Tibial artery (tissue), 4 donors: Measurements from ENCODE around the gene SMIM20.

Experiments used
- DNase-seq, 2 donors: peaks; one replicate each; pipeline ENCODE4 v3.0.0-alpha.2; 2019
- H3K27ac ChIP-seq, 2 donors: fragments of 200-600 bp; sonication (generic) in 1 of 2; 1 replicate in 1 of 2; 2 replicates in 1 of 2; pipeline ENCODE4 v1.5.1; 2018 to 2019; ENCODE audit warnings: mild to moderate bottlenecking in 1 of 2
- H3K27me3 ChIP-seq, 2 donors: fragments of 200-600 bp; sonication (generic) in 1 of 2; one replicate each; pipeline versions ENCODE4 v1.5.1 to v1.6.0; 2016 to 2019
- H3K36me3 ChIP-seq, 3 donors: fragments of 200-600 bp; sonication (generic) in 2 of 3; one replicate each; pipeline ENCODE4 v1.5.1; 2016 to 2019; ENCODE audit warnings: mild to moderate bottlenecking in 2 of 3
- H3K4me1 ChIP-seq, 4 donors: fragments of 200-600 bp; sonication (generic) in 2 of 4; 1 replicate in 3 of 4; 2 replicates in 1 of 4; pipeline ENCODE4 v1.5.1; 2016 to 2019
- H3K4me3 ChIP-seq, 2 donors: fragments of 200-600 bp; sonication (generic) in 1 of 2; 1 replicate in 1 of 2; 2 replicates in 1 of 2; pipeline ENCODE4 v1.5.1; 2018 to 2019; ENCODE audit warnings: mild to moderate bottlenecking in 2 of 2
- H3K9me3 ChIP-seq, 3 donors: fragments of 200-600 bp; sonication (generic) in 1 of 3; one replicate each; pipeline ENCODE4 v1.5.1; 2016 to 2019
- intact Hi-C: fragments of 100-400 bp; cut with DNase I; formaldehyde crosslinking; loops from one replicate; pipeline ENCODE4 v1.15.0; 2023; ENCODE audit warnings: low total_unique reads
- TF ChIP-seq, protein P1 (sequence below), 2 experiments: fragments of 200-600 bp in 1 of 2; fragments of 450-650 bp in 1 of 2; IDR thresholded peaks; one replicate each; pipeline ENCODE4 v1.5.1; 2017 to 2019; ENCODE audit warnings: antibody characterized with exemption in 2 of 2, mild to moderate bottlenecking in 1 of 2, moderate library complexity in 1 of 2

The SMIM20 gene

GRCh38 chr4:25928379-25929297 lies 14.6 kb downstream of the SMIM20 start:
- intact Hi-C loops, result no loop called here

GRCh38 chr4:25929298-25929686 lies 15.3 kb downstream of the SMIM20 start:
- Histone ChIP-seq H3K27me3 (no peaks in the 10 kb centered on the region), H3K4me3 (peak overlapping the region; percentile 8 to 21), H3K36me3 (no peaks in the 10 kb centered on the region), H3K9me3 (no peaks in the 10 kb centered on the region), H3K27ac (peak overlapping the region in 1 of 2 donors; percentile 52), H3K4me1 (peaks cover 0 to 33% (median 8%) of the 10 kb centered on the region in 4 donors)
- no peak for DNase-seq
- TF ChIP-seq, protein P1, sequence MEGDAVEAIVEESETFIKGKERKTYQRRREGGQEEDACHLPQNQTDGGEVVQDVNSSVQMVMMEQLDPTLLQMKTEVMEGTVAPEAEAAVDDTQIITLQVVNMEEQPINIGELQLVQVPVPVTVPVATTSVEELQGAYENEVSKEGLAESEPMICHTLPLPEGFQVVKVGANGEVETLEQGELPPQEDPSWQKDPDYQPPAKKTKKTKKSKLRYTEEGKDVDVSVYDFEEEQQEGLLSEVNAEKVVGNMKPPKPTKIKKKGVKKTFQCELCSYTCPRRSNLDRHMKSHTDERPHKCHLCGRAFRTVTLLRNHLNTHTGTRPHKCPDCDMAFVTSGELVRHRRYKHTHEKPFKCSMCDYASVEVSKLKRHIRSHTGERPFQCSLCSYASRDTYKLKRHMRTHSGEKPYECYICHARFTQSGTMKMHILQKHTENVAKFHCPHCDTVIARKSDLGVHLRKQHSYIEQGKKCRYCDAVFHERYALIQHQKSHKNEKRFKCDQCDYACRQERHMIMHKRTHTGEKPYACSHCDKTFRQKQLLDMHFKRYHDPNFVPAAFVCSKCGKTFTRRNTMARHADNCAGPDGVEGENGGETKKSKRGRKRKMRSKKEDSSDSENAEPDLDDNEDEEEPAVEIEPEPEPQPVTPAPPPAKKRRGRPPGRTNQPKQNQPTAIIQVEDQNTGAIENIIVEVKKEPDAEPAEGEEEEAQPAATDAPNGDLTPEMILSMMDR (IDR thresholded peaks at IDR 0.05), result no peak
- intact Hi-C loops, result no loop called here

More at GRCh38 chr4:25928379-25929297, 14.6 kb downstream of the SMIM20 start:
- Histone ChIP-seq H3K27ac (peak overlapping the region; percentile 16 to 52), H3K9me3 (no peaks in the 10 kb centered on the region), H3K36me3 (no peaks in the 10 kb centered on the region), H3K4me1 (peaks cover 0 to 33% (median 8%) of the 10 kb centered on the region in 4 donors), H3K4me3 (peak overlapping the region; percentile 8 to 21), H3K27me3 (no peaks in the 10 kb centered on the region)
- no peak for DNase-seq
- TF ChIP-seq, protein P1 (IDR thresholded peaks at IDR 0.05), result no peak

DNA sequence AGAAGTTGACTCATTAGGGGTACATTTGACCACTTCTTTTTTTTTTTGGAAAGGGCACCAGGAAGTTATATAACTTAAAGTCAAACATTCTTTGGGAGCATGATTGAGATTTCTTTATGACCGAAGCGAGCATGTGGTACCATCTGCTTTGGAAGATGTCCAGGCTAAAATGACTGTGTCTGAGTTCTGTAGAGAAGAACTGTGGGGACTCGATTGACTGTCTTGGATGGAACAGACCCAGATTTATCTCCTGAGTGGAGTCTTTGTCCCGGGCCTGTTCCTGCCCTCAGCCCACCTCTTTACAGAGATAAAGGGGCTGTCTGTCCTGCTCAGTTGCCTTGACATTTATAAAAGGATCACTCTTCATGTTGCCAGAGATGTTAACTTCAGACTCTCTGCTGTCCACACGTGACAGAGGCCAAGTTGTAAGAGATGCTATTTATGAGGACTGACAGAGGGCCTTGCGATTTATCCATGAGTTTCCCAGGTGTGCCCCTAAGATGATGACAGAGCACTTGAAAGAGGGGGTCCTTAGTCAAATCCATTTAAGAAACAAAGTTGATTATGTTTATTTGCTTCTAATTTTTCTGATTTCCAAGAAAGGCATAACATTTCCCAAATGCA lies 16.8 kb downstream of the SMIM20 start:
- Histone ChIP-seq H3K27ac (no peak overlapping the region), H3K9me3 (no peaks in the 10 kb centered on the region), H3K36me3 (no peaks in the 10 kb centered on the region), H3K27me3 (no peaks in the 10 kb centered on the region), H3K4me1 (peaks cover 0 to 33% (median 8%) of the 10 kb centered on the region in 4 donors), H3K4me3 (no peak overlapping the region)
- DNase-seq, result no peak
- TF ChIP-seq, protein P1 (IDR thresholded peaks at IDR 0.05), result no peak
- intact Hi-C loops, result no loop called here

- TF ChIP-seq, protein P1 (IDR thresholded peaks at IDR 0.05), result no peak
- no peaks in the 10 kb centered on the region for H3K9me3 ChIP-seq
- no peaks in the 10 kb centered on the region for H3K27me3 ChIP-seq
- no peak overlapping the region for H3K4me3 ChIP-seq
- no peak for DNase-seq
- H3K36me3 ChIP-seq, result no peaks in the 10 kb centered on the region
- no peaks in the 10 kb centered on the region for H3K4me1 ChIP-seq
- H3K27ac ChIP-seq, result no peak overlapping the region
- intact Hi-C loops, result no loop called here
Measured at GRCh38 chr4:25936696-25937095, 22.7 kb downstream of the SMIM20 start.

DNA sequence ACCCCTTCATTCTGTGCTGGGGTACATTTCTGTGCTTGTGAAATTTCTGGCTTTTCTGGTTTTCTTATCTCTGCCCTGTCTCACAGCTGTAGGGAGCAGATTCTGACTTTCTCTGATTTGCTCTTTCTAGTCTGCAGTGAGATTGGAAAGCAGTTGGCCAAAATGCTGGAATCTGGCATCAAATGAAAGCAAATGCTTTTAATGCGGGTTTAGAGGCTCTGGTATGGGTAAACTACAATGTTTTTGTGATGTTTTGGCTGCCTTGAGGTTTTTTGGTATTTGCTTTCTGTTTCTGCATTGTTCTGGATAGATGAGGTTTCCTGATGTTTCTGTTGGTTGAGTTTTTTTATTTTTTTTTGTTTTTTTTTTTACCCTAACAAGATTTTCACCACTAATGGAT lies 23.8 kb downstream of the SMIM20 start:
- no peak overlapping the region for H3K27ac ChIP-seq
- intact Hi-C loops, result no loop called here
- no peaks in the 10 kb centered on the region for H3K4me1 ChIP-seq
- no peak overlapping the region for H3K4me3 ChIP-seq
- no peaks in the 10 kb centered on the region for H3K36me3 ChIP-seq
- TF ChIP-seq, protein P1 (IDR thresholded peaks at IDR 0.05), result no peak
- DNase-seq, result no peak
- H3K9me3 ChIP-seq, result no peaks in the 10 kb centered on the region
- H3K27me3 ChIP-seq, result no peaks in the 10 kb centered on the region
